NCI-H187 (cell line): Measurements from ENCODE around the gene WFDC5.
"Not testable (repeated sequence)": the region's sequence is repeated elsewhere in the genome, so short reads cannot be mapped to it uniquely, and the experiment has no call there.

Experiments
- DNase-seq, 2 experiments: peaks; one replicate each; lab custom pipeline; 2025; lab: John Stamatoyannopoulos, UW

Gene WFDC5

GRCh38 chr20:45114465-45115385 lies at the start of gene WFDC5:
Gene WFDC5, minus strand, starts transcription at chr20:45115174. Its CDS starts 91 bp downstream, at chr20:45115083.
- DNase-seq, result no peak

GRCh38 chr20:45163083-45163803 lies 48.3 kb upstream of the WFDC5 start:
- no peak for DNase-seq

- DNase-seq, result no peak
Measured at GRCh38 chr20:45157962-45158361, 43.0 kb upstream of the WFDC5 start.

GRCh38 chr20:45156713-45157112 lies 41.7 kb upstream of the WFDC5 start:
- no peak for DNase-seq

GRCh38 chr20:45154794-45155193 lies 39.8 kb upstream of the WFDC5 start:
- DNase-seq, result not testable (repeated sequence)

GRCh38 chr20:45154183-45154582 lies 39.2 kb upstream of the WFDC5 start:
- DNase-seq, result no peak

- DNase-seq, result no peak
Measured at GRCh38 chr20:45153752-45154151, 38.8 kb upstream of the WFDC5 start.

GRCh38 chr20:45153147-45153546 lies 38.2 kb upstream of the WFDC5 start:
- no peak for DNase-seq

- no peak for DNase-seq
Measured at GRCh38 chr20:45152405-45152804, 37.4 kb upstream of the WFDC5 start.

GRCh38 chr20:45149062-45149461 lies 34.1 kb upstream of the WFDC5 start:
- DNase-seq, result no peak

GRCh38 chr20:45140836-45141235 lies 25.9 kb upstream of the WFDC5 start:
- no peak for DNase-seq

GRCh38 chr20:45139733-45140375 lies 24.9 kb upstream of the WFDC5 start:
- not testable (repeated sequence) for DNase-seq

GRCh38 chr20:45138561-45139300 lies 23.8 kb upstream of the WFDC5 start:
- peak in 1 of 2 experiments; percentile 6 for DNase-seq

GRCh38 chr20:45136911-45137310 lies 21.9 kb upstream of the WFDC5 start:
- DNase-seq, result no peak

- DNase-seq, result no peak
Measured at GRCh38 chr20:45128099-45128498, 13.1 kb upstream of the WFDC5 start.

- DNase-seq, result no peak
Measured at GRCh38 chr20:45124365-45124764, 9.4 kb upstream of the WFDC5 start, which contains the start of gene WFDC12. Gene WFDC12, minus strand, starts transcription at chr20:45124465. Its CDS starts 18 bp downstream, at chr20:45124447.

GRCh38 chr20:45121388-45121787 lies 6.4 kb upstream of the WFDC5 start:
- DNase-seq, result no peak

- DNase-seq, result no peak
Measured at GRCh38 chr20:45119556-45120266, 4.7 kb upstream of the WFDC5 start.

- DNase-seq, result no peak
Measured at GRCh38 chr20:45118028-45118427, 3.1 kb upstream of the WFDC5 start.

- DNase-seq, result no peak
Measured at GRCh38 chr20:45117581-45117980, 2.6 kb upstream of the WFDC5 start.

- DNase-seq, result no peak
Measured at GRCh38 chr20:45115829-45116228, 855 bp upstream of the WFDC5 start.
